Astrocyte of the spinal cord (primary cell): ENCODE results near the gene OSGEP.

Experiments used
- DNase-seq: peaks from one replicate; pipeline ENCODE4 v3.0.0; 2011; ENCODE audit warnings: low read depth, low spot score
- H3K4me3 ChIP-seq: 2 replicates; pipeline ENCODE4 v1.5.1; 2011; ENCODE audit warnings: low read depth, mild to moderate bottlenecking, low read length, moderate library complexity
- in situ Hi-C: cut with HindIII; loops from 2 replicates; pipeline ENCODE4 v1.10.0; 2017; ENCODE audit warnings: low sequenced_read_pairs
- TF ChIP-seq, protein P1 (sequence below): IDR thresholded peaks from 2 replicates; pipeline ENCODE4 v1.5.1; 2012; ENCODE audit warnings: low read depth, mild to moderate bottlenecking, low read length, inconsistent platforms

The OSGEP gene

GRCh38 chr14:20422886-20423285 is 31.7 kb downstream of the OSGEP start:
- no peak for DNase-seq
- in situ Hi-C loops = no loop called here
- TF ChIP-seq, protein P1, sequence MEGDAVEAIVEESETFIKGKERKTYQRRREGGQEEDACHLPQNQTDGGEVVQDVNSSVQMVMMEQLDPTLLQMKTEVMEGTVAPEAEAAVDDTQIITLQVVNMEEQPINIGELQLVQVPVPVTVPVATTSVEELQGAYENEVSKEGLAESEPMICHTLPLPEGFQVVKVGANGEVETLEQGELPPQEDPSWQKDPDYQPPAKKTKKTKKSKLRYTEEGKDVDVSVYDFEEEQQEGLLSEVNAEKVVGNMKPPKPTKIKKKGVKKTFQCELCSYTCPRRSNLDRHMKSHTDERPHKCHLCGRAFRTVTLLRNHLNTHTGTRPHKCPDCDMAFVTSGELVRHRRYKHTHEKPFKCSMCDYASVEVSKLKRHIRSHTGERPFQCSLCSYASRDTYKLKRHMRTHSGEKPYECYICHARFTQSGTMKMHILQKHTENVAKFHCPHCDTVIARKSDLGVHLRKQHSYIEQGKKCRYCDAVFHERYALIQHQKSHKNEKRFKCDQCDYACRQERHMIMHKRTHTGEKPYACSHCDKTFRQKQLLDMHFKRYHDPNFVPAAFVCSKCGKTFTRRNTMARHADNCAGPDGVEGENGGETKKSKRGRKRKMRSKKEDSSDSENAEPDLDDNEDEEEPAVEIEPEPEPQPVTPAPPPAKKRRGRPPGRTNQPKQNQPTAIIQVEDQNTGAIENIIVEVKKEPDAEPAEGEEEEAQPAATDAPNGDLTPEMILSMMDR = no peak
- H3K4me3 ChIP-seq = no peak overlapping the region

- no peak for DNase-seq
- no peak overlapping the region for H3K4me3 ChIP-seq
- TF ChIP-seq, protein P1 = no peak
- in situ Hi-C loops = no loop called here
Measured at GRCh38 chr14:20421267-20421666, 33.3 kb downstream of the OSGEP start.

DNA sequence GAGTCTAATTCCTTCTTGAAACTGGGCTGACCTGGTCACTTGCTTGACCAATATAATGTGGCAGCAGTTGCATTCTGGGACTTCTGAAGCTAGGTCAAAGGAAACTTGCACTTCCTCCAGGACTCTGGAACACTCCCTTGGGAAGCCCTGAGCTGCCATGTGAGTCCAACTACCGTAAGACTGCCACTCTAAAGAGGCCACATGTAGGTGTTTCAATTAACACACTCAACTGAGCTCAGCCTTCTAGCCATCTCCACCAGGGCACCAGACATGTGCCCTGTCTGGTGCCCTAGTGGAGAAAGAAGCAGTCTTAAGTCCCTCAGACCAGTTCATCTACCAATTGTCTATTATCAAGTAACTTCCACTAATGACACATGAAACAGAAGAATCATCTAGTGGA is 35.2 kb downstream of the OSGEP start:
- TF ChIP-seq, protein P1 = no peak
- H3K4me3 ChIP-seq = no peak overlapping the region
- no peak for DNase-seq
- in situ Hi-C loops = no loop called here

DNA sequence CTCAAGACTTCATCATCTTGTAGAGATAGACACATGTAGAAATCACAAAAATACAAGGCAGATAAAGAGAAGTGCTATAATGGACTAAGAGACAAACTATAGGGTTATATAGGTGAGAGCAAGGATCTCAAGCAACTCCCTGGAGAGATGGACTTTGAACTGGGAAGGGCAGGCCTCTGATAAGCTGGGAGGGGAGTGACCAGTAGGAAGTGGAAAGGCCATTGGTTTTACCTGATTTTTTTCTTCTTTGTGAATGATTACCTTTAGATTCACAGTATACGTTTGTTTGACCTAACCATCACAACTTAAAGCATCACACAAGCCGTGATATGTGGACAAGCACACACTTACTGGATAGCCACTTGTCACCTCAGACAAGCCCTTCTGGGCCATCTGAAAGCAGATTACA is 36.1 kb downstream of the OSGEP start:
- TF ChIP-seq, protein P1 = no peak
- no peak for DNase-seq
- in situ Hi-C loops = no loop called here
- no peak overlapping the region for H3K4me3 ChIP-seq

DNA sequence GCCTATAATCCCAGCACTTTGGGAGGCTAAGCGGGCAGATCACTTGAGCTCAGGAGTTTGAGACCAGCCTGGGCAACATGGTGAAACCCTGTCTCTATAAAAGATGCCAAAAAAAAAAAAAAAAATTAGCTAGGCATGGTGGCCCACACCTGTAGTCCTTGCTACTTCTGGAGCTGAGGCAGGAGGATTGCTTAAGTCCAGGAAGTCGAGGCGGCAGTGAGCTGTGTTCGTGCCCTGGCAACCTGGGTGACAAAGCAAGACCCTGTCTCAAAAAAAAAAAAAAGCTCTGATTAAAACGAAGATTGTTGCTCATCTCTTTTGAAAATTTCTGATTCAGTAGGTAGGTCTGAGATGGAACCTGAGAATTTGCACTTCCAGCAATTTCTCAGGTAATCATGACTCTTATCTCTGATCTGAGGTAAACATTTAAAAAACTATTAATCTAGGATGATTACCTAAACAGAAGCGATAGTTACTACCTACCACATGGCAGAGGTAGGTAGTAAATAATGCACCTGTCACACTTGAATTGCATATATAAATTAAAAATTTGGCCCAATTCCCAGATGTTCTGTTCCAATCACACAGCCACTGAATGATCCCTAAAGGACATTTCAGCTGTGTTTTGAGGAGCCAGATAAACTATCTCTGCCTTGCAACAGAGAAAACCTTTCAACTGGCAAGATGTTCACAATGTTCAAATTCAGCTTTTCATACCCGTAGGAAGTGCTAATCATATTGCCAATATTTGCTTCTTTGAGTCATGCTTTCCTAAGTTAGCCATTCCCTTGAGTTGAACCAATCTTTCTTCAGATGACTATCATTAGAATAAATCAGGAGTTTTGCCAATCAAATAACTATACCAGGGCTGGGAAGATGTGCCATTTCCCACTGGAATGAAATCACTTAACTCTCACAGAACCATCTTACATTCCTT is 37.1 kb downstream of the OSGEP start:
- TF ChIP-seq, protein P1 = no peak
- DNase-seq = no peak
- H3K4me3 ChIP-seq = no peak overlapping the region
- in situ Hi-C loops = no loop called here

DNA sequence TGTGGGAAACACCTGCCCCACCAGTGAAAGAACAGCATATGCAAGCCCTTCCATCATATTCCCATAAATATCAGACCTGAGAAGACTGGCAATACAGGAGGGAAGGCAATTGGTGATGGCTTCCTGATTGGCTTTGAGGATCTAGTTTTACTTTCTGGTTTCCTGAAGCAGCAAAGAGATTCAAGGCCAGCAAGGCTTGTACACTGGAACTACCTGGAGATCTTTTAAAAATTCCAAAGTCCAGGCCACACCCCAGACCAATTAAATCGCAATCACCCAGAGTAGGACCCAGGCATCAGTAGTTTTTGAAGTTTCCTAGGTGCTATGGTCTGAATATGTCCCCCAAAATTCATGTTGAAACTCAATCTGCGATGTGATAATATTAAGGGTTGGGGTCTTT is 38.4 kb downstream of the OSGEP start:
- DNase-seq = no peak
- H3K4me3 ChIP-seq = no peak overlapping the region
- in situ Hi-C loops = no loop called here
- TF ChIP-seq, protein P1 = no peak
